Lower lobe of right lung (tissue), 2 donors: ENCODE data around the gene PDZD8. TPM values are rescaled to one million over a fixed set of nuclear protein-coding genes. Genes with fewer than 3 reads are reported as not detected.
"Not testable (repeated sequence)": the region's sequence is repeated elsewhere in the genome, so short reads cannot be mapped to it uniquely, and the experiment has no call there.

Source experiments
- ATAC-seq, 2 donors: fragments of 200-7000 bp; cut with Tn5 transposase; one replicate each; pipeline ENCODE4 v1.9.1; 2020 to 2022; ENCODE audit warnings: mild to moderate bottlenecking in 2 of 2, moderate library complexity in 2 of 2
- DNase-seq: peaks from one replicate; pipeline ENCODE4 v3.0.0-alpha.2; 2020
- H3K27ac ChIP-seq: fragments of 200-600 bp; one replicate; pipeline ENCODE4 v1.8.0; 2022
- H3K27me3 ChIP-seq: fragments of 200-600 bp; one replicate; pipeline ENCODE4 v1.8.0; 2022; ENCODE audit warnings: low read depth
- H3K36me3 ChIP-seq: fragments of 200-600 bp; one replicate; pipeline ENCODE4 v1.8.0; 2022; ENCODE audit warnings: mild to moderate bottlenecking
- H3K4me1 ChIP-seq: fragments of 200-600 bp; one replicate; pipeline ENCODE4 v1.8.0; 2022
- H3K4me3 ChIP-seq: fragments of 200-600 bp; one replicate; pipeline ENCODE4 v1.8.0; 2022; ENCODE audit warnings: mild to moderate bottlenecking
- H3K9me3 ChIP-seq: fragments of 200-600 bp; one replicate; pipeline ENCODE4 v1.8.0; 2022
- intact Hi-C: fragments of 100-400 bp; cut with DNase I; formaldehyde crosslinking; loops from one replicate; pipeline ENCODE4 v1.11.0; 2022
- total RNA-seq: library from RNA; stranded (reverse); fragmentation: NEBNext Ultra II Directional; extraction: Animal tissue kit (Norgen Biotek cat#: 25700); gene quantifications from one replicate; pipeline ENCODE4 v1.2.1, GENCODE V29; 2021
- TF ChIP-seq, protein P1 (sequence below): fragments of 200-600 bp; IDR thresholded peaks from one replicate; pipeline ENCODE4 v1.8.0; 2022; ENCODE audit warnings: antibody characterized with exemption, mild to moderate bottlenecking
- donor health status: DM: no; HTN: yes; CAD: no; lungs with severe emphysema.

PDZD8 gene
- total RNA-seq, 1 donor from 2014 or later: 29.4 TPM

DNA sequence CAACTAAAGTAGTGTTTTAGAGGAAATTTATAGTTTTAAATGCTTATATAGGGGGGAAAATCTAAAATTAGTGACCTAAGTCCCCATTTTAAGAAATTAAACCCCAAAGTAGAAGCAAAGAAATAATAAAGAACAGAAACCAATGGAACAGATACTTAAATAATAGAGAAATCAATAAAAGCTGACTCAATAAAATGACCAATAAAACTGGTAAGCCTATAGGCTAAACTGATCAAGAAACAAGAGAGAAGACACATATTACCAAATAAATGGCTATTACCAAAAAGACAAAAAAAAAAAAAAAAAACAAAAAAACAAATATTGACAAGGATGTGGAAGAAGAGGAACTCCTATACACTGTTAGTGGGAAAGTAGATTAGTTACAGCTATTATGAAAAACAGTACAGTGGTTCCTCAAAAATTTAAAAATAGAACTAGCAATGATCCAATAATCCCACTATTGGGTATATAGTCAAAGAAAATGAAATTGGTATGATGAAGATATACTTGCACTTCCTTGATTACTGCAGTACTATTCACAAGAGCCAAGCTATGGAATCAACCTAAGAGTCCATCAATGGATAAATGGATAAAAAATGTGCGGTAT lies 81.1 kb downstream of the PDZD8 start:
- ATAC-seq: no peak
- Histone ChIP-seq H3K36me3 (peaks cover 5% of the 10 kb centered on the region), H3K27me3 (no peaks in the 10 kb centered on the region), H3K9me3 (no peaks in the 10 kb centered on the region), H3K4me1 (no peaks in the 10 kb centered on the region), H3K27ac (no peak overlapping the region), H3K4me3 (no peak overlapping the region)
- TF ChIP-seq, protein P1, sequence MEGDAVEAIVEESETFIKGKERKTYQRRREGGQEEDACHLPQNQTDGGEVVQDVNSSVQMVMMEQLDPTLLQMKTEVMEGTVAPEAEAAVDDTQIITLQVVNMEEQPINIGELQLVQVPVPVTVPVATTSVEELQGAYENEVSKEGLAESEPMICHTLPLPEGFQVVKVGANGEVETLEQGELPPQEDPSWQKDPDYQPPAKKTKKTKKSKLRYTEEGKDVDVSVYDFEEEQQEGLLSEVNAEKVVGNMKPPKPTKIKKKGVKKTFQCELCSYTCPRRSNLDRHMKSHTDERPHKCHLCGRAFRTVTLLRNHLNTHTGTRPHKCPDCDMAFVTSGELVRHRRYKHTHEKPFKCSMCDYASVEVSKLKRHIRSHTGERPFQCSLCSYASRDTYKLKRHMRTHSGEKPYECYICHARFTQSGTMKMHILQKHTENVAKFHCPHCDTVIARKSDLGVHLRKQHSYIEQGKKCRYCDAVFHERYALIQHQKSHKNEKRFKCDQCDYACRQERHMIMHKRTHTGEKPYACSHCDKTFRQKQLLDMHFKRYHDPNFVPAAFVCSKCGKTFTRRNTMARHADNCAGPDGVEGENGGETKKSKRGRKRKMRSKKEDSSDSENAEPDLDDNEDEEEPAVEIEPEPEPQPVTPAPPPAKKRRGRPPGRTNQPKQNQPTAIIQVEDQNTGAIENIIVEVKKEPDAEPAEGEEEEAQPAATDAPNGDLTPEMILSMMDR: no peak
- intact Hi-C loops: no loop called here
- DNase-seq: no peak

DNA sequence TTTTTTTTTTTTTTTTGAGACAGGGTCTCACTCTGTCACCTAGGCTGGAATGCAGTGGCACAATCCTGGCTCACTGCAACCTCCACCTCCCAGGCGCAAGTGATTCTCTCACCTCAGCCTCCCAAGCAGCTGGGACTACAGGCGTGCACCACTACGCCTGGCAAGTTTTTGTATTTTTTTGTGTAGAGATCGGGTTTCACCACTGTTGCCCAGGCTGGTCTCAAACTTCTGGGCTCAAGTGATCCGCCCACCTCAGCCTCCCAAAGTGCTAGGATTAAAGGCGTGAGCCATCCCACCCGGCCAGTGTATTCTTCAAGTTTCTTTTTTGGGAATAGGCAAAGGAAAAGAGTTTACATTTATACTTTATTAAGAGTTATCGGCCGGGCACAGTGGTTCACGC lies 84.4 kb downstream of the PDZD8 start:
- intact Hi-C loops, DNase-seq, ATAC-seq, H3K27me3 ChIP-seq, H3K4me3 ChIP-seq, H3K4me1 ChIP-seq, H3K9me3 ChIP-seq, H3K27ac ChIP-seq: not testable (repeated sequence)
- H3K36me3 ChIP-seq: peaks cover 16% of the 10 kb centered on the region

DNA sequence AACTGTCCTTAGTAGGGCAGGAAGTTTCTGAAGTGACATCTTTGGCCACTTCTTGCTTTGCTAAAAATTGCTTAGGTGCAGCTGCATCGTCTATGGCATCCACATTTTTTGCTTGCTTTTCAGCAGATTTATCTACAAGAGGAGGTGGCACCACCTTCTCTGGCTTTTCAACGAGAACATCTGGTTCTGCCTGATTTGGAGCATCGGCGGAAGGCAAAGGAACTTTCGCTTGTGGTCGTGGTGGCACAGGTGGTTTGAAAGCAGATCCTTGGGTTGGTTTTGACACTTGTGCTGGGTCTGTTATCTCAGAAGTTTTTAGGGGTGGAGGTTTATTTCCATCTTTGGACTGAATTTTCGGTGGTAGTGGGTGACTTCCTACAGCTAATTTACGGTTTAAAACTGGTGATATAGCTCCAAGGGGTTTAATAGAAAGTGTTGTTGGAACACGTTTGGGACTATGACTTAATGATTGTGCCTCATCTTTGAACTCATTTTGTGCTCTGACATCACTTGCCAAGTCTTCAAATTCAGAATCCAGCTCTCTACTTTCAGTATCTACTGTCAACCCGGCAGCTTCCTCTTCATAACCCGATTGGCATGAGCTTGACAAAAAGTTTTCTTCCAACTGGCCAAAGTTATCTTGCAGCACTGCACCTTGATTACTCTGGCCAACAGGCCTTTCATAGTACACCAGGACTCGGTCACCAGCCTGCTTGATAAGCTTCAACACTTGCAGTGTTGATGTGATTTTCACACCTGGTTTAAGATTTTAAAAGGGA lies 90.3 kb downstream of the PDZD8 start:
- DNase-seq (no peak), ATAC-seq (no peak)
- no peak overlapping the region for H3K4me3 ChIP-seq
- no peaks in the 10 kb centered on the region for H3K27me3 ChIP-seq
- H3K4me1 ChIP-seq: no peaks in the 10 kb centered on the region
- peaks cover 42% of the 10 kb centered on the region for H3K36me3 ChIP-seq
- intact Hi-C loops: no loop called here
- no peak overlapping the region for H3K27ac ChIP-seq
- TF ChIP-seq, protein P1: no peak
- H3K9me3 ChIP-seq: no peaks in the 10 kb centered on the region

- no peak for DNase-seq
- H3K9me3 ChIP-seq: no peaks in the 10 kb centered on the region
- TF ChIP-seq, protein P1: no peak
- H3K27ac ChIP-seq: no peak overlapping the region
- no peaks in the 10 kb centered on the region for H3K27me3 ChIP-seq
- H3K4me3 ChIP-seq: no peak overlapping the region
- H3K36me3 ChIP-seq: no peaks in the 10 kb centered on the region
- no peak for ATAC-seq
- no peaks in the 10 kb centered on the region for H3K4me1 ChIP-seq
- intact Hi-C loops: no loop called here
Observed at GRCh38 chr10:117277675-117278074, 97.6 kb downstream of the PDZD8 start.

GRCh38 chr10:117275121-117275520 lies 100.1 kb downstream of the PDZD8 start:
- TF ChIP-seq, protein P1: no peak
- Histone ChIP-seq H3K4me1 (no peaks in the 10 kb centered on the region), H3K4me3 (no peak overlapping the region), H3K36me3 (no peaks in the 10 kb centered on the region), H3K27ac (no peak overlapping the region), H3K9me3 (no peaks in the 10 kb centered on the region), H3K27me3 (no peaks in the 10 kb centered on the region)
- intact Hi-C loops: no loop called here
- ATAC-seq: no peak
- DNase-seq: no peak

DNA sequence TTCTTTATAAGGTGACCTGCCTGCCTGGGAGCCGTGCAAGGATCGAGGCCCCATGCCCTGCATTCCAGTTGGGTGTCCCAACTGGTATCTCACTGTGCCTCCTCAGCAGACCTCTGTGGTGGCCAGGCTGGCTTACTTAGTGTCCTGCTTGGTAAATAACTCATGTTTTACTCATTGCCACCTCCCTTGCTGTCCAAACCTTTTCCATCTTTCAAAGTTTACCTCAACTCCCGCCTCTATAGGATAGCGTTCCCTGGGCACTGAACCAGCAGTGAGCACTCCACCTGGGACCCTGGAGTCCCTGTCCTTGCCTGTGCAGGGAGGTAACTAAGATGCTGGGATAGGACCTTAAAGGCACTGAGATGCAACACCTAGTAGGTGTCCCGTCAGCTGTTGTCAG lies 100.7 kb downstream of the PDZD8 start:
- no peak overlapping the region for H3K4me3 ChIP-seq
- H3K9me3 ChIP-seq: no peaks in the 10 kb centered on the region
- intact Hi-C loops: no loop called here
- no peaks in the 10 kb centered on the region for H3K4me1 ChIP-seq
- H3K27ac ChIP-seq: no peak overlapping the region
- TF ChIP-seq, protein P1: no peak
- DNase-seq (no peak), ATAC-seq (no peak)
- H3K36me3 ChIP-seq: no peaks in the 10 kb centered on the region
- H3K27me3 ChIP-seq: no peaks in the 10 kb centered on the region
